ENCODE data around the gene ZNF341. TPM values are rescaled to one million over a fixed set of nuclear protein-coding genes. Genes with fewer than 3 reads are reported as not detected.

Gene ZNF341
- total RNA-seq, 1 donor from 2014 or later: 2.3 TPM

GRCh38 chr20:33709398-33709797, 22.4 kb upstream of the ZNF341 start:
- Histone ChIP-seq H3K36me3 (ENCODE audit: control insufficient read depth, insufficient read depth, low read length) (no peaks in the 10 kb centered on the region), H3K27me3 (ENCODE audit: control insufficient read depth, insufficient read depth, low read length) (no peaks in the 10 kb centered on the region), H3K4me3 (ENCODE audit: low read depth, low read length) (no peak overlapping the region)
- no peak for DNase-seq (ENCODE audit: low read depth)
- TF ChIP-seq, protein P1, sequence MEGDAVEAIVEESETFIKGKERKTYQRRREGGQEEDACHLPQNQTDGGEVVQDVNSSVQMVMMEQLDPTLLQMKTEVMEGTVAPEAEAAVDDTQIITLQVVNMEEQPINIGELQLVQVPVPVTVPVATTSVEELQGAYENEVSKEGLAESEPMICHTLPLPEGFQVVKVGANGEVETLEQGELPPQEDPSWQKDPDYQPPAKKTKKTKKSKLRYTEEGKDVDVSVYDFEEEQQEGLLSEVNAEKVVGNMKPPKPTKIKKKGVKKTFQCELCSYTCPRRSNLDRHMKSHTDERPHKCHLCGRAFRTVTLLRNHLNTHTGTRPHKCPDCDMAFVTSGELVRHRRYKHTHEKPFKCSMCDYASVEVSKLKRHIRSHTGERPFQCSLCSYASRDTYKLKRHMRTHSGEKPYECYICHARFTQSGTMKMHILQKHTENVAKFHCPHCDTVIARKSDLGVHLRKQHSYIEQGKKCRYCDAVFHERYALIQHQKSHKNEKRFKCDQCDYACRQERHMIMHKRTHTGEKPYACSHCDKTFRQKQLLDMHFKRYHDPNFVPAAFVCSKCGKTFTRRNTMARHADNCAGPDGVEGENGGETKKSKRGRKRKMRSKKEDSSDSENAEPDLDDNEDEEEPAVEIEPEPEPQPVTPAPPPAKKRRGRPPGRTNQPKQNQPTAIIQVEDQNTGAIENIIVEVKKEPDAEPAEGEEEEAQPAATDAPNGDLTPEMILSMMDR (IDR thresholded peaks at IDR 0.05; ENCODE audit: insufficient read depth, low read length, poor library complexity, severe bottlenecking): no peak

DNA sequence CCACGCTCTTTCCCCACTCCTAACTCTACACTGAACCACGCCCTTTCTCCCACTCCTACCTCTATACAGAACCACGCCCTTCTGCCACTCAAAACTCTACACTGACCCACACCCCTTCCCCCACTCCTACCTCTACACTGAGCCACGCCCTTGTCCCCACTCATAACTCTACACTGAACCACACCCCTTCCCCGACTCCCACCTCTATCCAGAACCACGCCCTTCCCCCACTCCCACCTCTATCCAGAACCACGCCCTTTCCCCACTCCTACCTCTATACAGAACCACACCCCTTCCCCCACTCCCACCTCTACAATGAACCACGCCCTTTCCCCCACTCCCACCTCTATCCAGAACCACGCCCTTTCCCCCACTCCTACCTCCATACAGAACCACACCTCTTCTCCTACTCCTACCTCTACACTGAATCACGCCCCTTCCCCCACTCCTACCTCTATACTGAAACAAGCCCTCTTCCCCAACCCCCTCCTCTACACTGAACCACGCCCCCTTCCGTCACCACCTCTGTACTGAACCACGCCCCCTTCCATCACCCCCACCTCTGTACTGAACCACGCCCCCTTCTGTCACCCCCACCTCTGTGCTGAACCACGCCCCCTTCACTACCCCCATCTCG, 21.8 kb upstream of the ZNF341 start:
- TF ChIP-seq, protein P1 (IDR thresholded peaks at IDR 0.05; ENCODE audit: insufficient read depth, low read length, poor library complexity, severe bottlenecking): no peak
- Histone ChIP-seq H3K27me3 (ENCODE audit: control insufficient read depth, insufficient read depth, low read length) (no peaks in the 10 kb centered on the region), H3K36me3 (ENCODE audit: control insufficient read depth, insufficient read depth, low read length) (no peaks in the 10 kb centered on the region), H3K4me3 (ENCODE audit: low read depth, low read length) (no peak overlapping the region)
- DNase-seq (ENCODE audit: low read depth): no peak

GRCh38 chr20:33710681-33711445, 20.9 kb upstream of the ZNF341 start:
- Histone ChIP-seq H3K4me3 (ENCODE audit: low read depth, low read length) (no peak overlapping the region), H3K27me3 (ENCODE audit: control insufficient read depth, insufficient read depth, low read length) (no peaks in the 10 kb centered on the region), H3K36me3 (ENCODE audit: control insufficient read depth, insufficient read depth, low read length) (no peaks in the 10 kb centered on the region)
- no peak for DNase-seq (ENCODE audit: low read depth)
- TF ChIP-seq, protein P1 (IDR thresholded peaks at IDR 0.05; ENCODE audit: insufficient read depth, low read length, poor library complexity, severe bottlenecking): no peak

GRCh38 chr20:33711446-33711738, 20.4 kb upstream of the ZNF341 start:
- DNase-seq (ENCODE audit: low read depth): no peak
- TF ChIP-seq, protein P1 (IDR thresholded peaks at IDR 0.05; ENCODE audit: insufficient read depth, low read length, poor library complexity, severe bottlenecking): no peak
- no peaks in the 10 kb centered on the region for H3K36me3 ChIP-seq (ENCODE audit: control insufficient read depth, insufficient read depth, low read length)
- no peaks in the 10 kb centered on the region for H3K27me3 ChIP-seq (ENCODE audit: control insufficient read depth, insufficient read depth, low read length)
- no peak overlapping the region for H3K4me3 ChIP-seq (ENCODE audit: low read depth, low read length)

DNA sequence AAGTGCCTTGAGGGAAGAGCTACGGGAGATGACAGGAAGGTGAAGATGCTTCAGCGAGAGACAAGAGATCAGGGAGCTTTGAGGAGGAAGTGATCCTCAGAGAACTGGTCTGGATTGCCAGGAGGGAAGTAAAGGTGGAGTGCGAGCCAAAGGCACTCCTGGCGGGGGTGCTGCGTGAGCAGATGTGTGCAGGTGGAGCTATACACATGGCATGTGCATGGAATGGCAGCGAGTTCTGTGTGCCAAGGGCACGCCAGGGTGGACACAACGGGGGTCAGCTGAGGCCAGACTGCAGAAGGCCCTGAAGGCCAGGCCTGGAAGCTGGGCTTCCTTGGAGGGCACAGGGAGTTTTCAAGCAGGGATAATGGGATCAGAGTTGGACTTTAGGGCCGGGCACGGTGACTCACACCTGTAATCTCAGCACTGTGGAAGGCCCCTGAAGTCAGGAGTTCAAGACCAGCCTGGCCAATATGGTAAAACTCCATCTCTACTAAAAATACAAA, 17.9 kb upstream of the ZNF341 start:
- Histone ChIP-seq H3K4me3 (ENCODE audit: low read depth, low read length) (no peak overlapping the region), H3K36me3 (ENCODE audit: control insufficient read depth, insufficient read depth, low read length) (no peaks in the 10 kb centered on the region), H3K27me3 (ENCODE audit: control insufficient read depth, insufficient read depth, low read length) (no peaks in the 10 kb centered on the region)
- TF ChIP-seq, protein P1 (IDR thresholded peaks at IDR 0.05; ENCODE audit: insufficient read depth, low read length, poor library complexity, severe bottlenecking): no peak
- DNase-seq (ENCODE audit: low read depth): no peak
